ENCODE results near the gene EPHB2.

The EPHB2 gene

DNA sequence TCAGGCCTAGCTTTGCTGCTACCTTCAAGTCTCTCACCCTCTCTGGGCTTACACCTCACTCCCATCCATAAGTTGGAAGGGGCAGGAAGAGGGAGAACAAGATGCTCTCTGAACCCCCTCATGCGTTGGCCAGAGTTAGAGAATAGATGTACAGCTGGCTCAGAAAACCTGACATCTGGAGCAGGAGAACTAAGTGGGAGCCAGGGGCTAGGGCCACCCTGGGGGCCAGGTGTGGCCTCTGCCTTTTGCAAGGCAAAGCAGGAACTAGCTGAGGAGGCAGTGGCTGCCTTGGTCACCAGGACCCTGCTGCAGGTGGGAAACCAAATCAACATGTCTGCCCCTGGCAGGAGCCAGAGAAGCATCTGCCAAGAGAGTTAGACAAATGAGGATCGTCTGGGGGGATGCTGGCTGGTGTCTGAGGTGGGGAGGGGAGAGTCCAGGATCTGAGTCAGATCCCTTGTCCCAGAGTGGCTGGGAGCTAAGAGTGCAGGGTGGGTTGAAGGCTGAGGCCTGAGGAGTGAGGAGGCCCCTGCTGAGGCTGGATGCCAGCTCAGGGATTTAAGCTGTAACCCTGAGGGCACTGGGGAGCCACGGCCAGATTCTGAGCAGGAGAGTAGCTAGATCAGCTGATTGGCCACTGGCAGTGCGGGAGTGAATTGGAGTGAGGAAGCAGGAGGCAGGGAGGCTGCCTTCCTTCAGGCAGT, 115.0 kb downstream of the EPHB2 start:
- Histone ChIP-seq H3K27me3 (ENCODE audit: insufficient read depth, low read length, poor library complexity, severe bottlenecking) (no peaks in the 10 kb centered on the region), H3K4me3 (ENCODE audit: low read length, poor library complexity, severe bottlenecking) (no peak overlapping the region), H3K36me3 (ENCODE audit: insufficient read depth, low read length) (no peaks in the 10 kb centered on the region), H3K4me2 (ENCODE audit: low read depth, low read length, poor library complexity, severe bottlenecking) (no peak overlapping the region), H2AFZ (ENCODE audit: low read length) (no peak overlapping the region), H3K4me1 (ENCODE audit: insufficient read depth, low read length, poor library complexity, severe bottlenecking) (no peaks in the 10 kb centered on the region), H4K20me1 (ENCODE audit: insufficient read depth, low read length, poor library complexity, severe bottlenecking) (no peaks in the 10 kb centered on the region), H3K9ac (ENCODE audit: low read depth, low read length, poor library complexity, severe bottlenecking) (no peak overlapping the region), H3K9me2 (replicated peaks; ENCODE audit: low read depth, low read length) (no peaks in the 10 kb centered on the region), H3F3A (ENCODE audit: low read depth) (no peaks in the 10 kb centered on the region), H3K79me2 (ENCODE audit: insufficient read depth, low read length) (no peaks in the 10 kb centered on the region), H3K9me3 (ENCODE audit: insufficient read depth, low read depth, low read length) (no peaks in the 10 kb centered on the region)
- TF ChIP-seq, protein P1, sequence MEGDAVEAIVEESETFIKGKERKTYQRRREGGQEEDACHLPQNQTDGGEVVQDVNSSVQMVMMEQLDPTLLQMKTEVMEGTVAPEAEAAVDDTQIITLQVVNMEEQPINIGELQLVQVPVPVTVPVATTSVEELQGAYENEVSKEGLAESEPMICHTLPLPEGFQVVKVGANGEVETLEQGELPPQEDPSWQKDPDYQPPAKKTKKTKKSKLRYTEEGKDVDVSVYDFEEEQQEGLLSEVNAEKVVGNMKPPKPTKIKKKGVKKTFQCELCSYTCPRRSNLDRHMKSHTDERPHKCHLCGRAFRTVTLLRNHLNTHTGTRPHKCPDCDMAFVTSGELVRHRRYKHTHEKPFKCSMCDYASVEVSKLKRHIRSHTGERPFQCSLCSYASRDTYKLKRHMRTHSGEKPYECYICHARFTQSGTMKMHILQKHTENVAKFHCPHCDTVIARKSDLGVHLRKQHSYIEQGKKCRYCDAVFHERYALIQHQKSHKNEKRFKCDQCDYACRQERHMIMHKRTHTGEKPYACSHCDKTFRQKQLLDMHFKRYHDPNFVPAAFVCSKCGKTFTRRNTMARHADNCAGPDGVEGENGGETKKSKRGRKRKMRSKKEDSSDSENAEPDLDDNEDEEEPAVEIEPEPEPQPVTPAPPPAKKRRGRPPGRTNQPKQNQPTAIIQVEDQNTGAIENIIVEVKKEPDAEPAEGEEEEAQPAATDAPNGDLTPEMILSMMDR (conservative IDR thresholded peaks at IDR 0.05; ENCODE audit: low read length) = no peak
- no peak for TF ChIP-seq EZH2phosphoT487 (IDR thresholded peaks at IDR 0.05; ENCODE audit: borderline replicate concordance)

DNA sequence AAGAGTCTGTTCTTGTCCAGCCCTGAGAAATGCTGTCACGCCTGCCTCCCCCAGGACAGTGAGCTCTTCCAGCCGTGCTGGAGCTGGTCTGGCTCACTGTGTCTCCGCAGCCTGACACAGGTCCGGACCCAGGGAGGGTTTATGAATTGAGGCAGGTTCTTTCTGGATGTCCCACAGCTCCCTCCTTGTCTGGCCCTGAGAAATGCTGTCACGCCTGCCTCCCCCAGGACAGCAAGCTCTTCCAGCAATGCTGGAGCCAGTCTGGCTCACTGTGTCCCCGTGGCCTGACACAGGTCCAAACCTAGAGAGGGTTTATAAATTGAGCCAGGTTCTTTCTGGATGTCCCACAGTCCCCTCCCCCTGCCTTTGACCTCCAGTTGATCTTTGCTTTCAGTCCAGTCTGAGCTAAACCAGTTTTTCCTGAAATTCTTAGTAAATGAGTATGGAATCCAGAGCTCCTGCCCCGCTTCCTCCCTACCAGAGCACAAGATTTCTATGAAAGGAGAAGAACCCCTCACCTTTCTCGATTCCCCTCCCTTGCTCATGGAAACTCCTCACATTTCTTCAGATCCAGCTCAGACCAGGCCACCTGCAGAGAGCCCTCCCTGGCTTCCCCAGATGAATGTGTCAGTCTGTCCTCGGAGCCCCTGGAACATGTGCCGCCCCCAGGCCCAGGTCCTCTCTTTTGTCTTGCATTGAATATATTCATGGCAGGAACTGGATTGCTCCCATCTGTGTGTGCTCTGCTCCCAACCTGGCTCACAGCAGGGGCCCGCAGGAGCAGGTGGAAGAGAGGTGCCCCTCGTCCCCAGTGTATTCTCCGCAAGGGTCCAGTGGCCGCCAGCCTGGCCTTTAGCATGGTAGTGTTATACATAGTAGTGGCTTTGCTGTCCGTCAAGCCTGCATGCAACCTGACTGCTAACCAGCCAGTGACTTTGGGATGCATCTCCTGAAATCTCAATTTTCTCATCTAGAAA, 116.3 kb downstream of the EPHB2 start:
- H3K27me3 ChIP-seq (ENCODE audit: insufficient read depth, low read length, poor library complexity, severe bottlenecking) = no peaks in the 10 kb centered on the region
- H2AFZ ChIP-seq (ENCODE audit: low read length) = no peak overlapping the region
- H4K20me1 ChIP-seq (ENCODE audit: insufficient read depth, low read length, poor library complexity, severe bottlenecking) = no peaks in the 10 kb centered on the region
- H3K79me2 ChIP-seq (ENCODE audit: insufficient read depth, low read length) = no peaks in the 10 kb centered on the region
- no peak overlapping the region for H3K9ac ChIP-seq (ENCODE audit: low read depth, low read length, poor library complexity, severe bottlenecking)
- no peaks in the 10 kb centered on the region for H3K36me3 ChIP-seq (ENCODE audit: insufficient read depth, low read length)
- TF ChIP-seq, protein P1 (conservative IDR thresholded peaks at IDR 0.05; ENCODE audit: low read length) = no peak
- TF ChIP-seq EZH2phosphoT487 (IDR thresholded peaks at IDR 0.05; ENCODE audit: borderline replicate concordance) = no peak
- H3K9me2 ChIP-seq (replicated peaks; ENCODE audit: low read depth, low read length) = no peaks in the 10 kb centered on the region
- no peaks in the 10 kb centered on the region for H3F3A ChIP-seq (ENCODE audit: low read depth)
- H3K9me3 ChIP-seq (ENCODE audit: insufficient read depth, low read depth, low read length) = no peaks in the 10 kb centered on the region
- no peak overlapping the region for H3K4me2 ChIP-seq (ENCODE audit: low read depth, low read length, poor library complexity, severe bottlenecking)
- no peaks in the 10 kb centered on the region for H3K4me1 ChIP-seq (ENCODE audit: insufficient read depth, low read length, poor library complexity, severe bottlenecking)
- no peak overlapping the region for H3K4me3 ChIP-seq (ENCODE audit: low read length, poor library complexity, severe bottlenecking)

DNA sequence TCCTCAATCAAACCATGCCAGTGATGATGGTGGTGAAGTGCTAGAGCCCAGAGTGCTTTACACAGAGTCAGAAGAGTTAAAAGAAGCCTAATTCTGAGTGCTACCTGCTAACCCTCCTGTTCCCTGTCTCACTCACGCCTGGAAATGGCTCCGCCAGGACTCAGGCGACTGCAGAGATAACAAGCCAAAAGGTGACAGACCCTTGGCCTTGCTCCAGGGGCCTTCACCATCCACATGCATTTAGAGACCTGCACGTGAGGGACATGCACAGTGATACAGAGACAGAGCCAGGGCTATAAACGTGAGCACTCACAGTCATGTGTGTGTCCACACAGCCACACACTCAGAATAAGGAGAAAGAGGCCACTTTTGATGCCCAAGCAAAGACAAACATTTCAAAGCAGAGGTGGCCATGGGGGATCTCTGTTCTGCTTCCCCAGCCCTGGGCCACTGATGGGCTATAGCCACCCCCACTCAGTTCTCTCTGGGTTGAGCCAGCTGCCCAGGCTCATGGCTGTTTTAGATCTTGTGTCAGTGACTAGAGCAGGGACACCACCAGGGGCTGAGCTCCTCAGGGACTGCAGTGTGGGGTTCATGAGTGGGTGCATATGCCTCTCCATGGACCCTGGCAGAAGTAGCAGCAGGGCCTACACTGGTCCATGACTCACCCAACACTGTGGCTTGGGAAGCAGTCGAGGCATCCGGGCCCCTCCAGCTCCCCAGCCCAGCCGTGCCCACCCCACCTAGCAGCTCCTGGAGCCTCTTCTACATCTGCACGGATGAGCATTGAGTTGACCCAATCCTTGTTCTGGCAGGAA, 117.2 kb downstream of the EPHB2 start:
- no peak overlapping the region for H2AFZ ChIP-seq (ENCODE audit: low read length)
- no peaks in the 10 kb centered on the region for H3K27me3 ChIP-seq (ENCODE audit: insufficient read depth, low read length, poor library complexity, severe bottlenecking)
- no peaks in the 10 kb centered on the region for H4K20me1 ChIP-seq (ENCODE audit: insufficient read depth, low read length, poor library complexity, severe bottlenecking)
- no peaks in the 10 kb centered on the region for H3K9me2 ChIP-seq (replicated peaks; ENCODE audit: low read depth, low read length)
- no peaks in the 10 kb centered on the region for H3F3A ChIP-seq (ENCODE audit: low read depth)
- TF ChIP-seq, protein P1 (conservative IDR thresholded peaks at IDR 0.05; ENCODE audit: low read length) = no peak
- H3K4me2 ChIP-seq (ENCODE audit: low read depth, low read length, poor library complexity, severe bottlenecking) = no peak overlapping the region
- no peaks in the 10 kb centered on the region for H3K9me3 ChIP-seq (ENCODE audit: insufficient read depth, low read depth, low read length)
- no peaks in the 10 kb centered on the region for H3K4me1 ChIP-seq (ENCODE audit: insufficient read depth, low read length, poor library complexity, severe bottlenecking)
- H3K4me3 ChIP-seq (ENCODE audit: low read length, poor library complexity, severe bottlenecking) = no peak overlapping the region
- no peaks in the 10 kb centered on the region for H3K36me3 ChIP-seq (ENCODE audit: insufficient read depth, low read length)
- no peak overlapping the region for H3K9ac ChIP-seq (ENCODE audit: low read depth, low read length, poor library complexity, severe bottlenecking)
- no peaks in the 10 kb centered on the region for H3K79me2 ChIP-seq (ENCODE audit: insufficient read depth, low read length)

Measured in Loucy (cell line).